ENCODE data around the gene KNL1.

DNA sequence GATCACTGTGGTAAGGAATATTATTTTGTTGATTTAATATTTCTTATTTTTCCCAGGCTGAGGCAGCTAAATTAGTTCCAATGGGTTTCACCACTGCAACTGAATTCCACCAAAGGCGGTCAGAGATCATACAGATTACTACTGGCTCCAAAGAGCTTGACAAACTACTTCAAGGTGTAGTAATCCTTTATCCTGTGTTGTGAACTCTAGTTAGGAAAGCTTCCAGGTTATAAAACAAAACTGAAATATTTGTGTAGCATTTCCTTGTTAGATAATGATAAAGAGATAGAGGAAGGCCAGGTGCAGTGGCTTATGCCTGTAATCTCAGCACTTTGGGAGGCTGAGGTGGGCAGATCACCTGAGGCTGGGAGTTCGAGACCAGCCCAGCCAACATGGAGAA lies 112.1 kb downstream of the KNL1 start:
- TF ChIP-seq, protein P1, sequence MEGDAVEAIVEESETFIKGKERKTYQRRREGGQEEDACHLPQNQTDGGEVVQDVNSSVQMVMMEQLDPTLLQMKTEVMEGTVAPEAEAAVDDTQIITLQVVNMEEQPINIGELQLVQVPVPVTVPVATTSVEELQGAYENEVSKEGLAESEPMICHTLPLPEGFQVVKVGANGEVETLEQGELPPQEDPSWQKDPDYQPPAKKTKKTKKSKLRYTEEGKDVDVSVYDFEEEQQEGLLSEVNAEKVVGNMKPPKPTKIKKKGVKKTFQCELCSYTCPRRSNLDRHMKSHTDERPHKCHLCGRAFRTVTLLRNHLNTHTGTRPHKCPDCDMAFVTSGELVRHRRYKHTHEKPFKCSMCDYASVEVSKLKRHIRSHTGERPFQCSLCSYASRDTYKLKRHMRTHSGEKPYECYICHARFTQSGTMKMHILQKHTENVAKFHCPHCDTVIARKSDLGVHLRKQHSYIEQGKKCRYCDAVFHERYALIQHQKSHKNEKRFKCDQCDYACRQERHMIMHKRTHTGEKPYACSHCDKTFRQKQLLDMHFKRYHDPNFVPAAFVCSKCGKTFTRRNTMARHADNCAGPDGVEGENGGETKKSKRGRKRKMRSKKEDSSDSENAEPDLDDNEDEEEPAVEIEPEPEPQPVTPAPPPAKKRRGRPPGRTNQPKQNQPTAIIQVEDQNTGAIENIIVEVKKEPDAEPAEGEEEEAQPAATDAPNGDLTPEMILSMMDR (IDR thresholded peaks at IDR 0.05): no peak
- TF ChIP-seq POLR2A (IDR thresholded peaks at IDR 0.05): no peak
- TF ChIP-seq EP300 (IDR thresholded peaks at IDR 0.05): no peak
- TF ChIP-seq POLR2AphosphoS5 (IDR thresholded peaks at IDR 0.05): no peak
